ENCODE data around the gene TRAK1.

The TRAK1 gene

DNA sequence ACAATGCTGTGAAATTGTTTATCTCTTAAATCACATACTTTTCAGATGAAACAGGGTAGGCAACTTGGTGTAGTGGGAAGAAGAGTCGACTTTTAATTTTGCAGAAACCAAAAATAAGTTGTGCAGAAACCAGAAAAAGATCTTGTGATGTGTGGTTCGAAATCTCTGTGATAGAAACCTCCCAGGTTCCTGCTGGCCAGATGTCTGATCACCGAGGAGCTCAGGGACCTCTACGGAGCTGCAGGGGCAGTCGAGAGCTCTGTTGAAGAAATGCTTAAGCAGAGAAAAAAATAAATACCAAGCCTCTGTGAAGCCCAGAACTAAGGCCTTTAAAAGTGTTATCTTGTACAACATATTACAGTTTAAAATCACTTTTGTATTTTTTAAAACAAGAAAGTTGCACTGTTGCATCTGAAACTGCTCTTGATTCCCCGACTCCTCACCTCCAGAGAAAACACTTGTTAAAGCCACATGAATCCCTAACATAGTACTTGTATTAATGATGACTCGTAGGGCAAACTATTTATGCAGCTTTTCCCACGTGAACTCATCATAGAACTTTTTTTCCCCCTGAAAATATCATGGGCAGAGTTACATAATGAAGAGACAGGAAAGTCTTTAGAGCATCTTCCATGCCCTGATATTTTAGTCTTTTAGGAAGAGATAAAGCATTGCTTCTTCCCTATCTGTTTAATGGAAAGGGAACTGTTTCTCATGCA is 123.6 kb downstream of the TRAK1 start:
- TF ChIP-seq CTCF (IDR thresholded peaks at IDR 0.05): no peak
- no peak overlapping the region for H3K4me3 ChIP-seq (ENCODE audit: low read depth in 1 of 2, low read length in 1 of 2)
- H3K36me3 ChIP-seq: peaks cover 44% of the 10 kb centered on the region
- no peaks in the 10 kb centered on the region for H3K9me3 ChIP-seq
- H3K27ac ChIP-seq: no peak overlapping the region
- H3K27me3 ChIP-seq: no peaks in the 10 kb centered on the region
- no peaks in the 10 kb centered on the region for H3K4me1 ChIP-seq (ENCODE audit: control insufficient read depth in 1 of 2, insufficient read depth in 1 of 2, low read depth in 1 of 2, low read length in 1 of 2)

DNA sequence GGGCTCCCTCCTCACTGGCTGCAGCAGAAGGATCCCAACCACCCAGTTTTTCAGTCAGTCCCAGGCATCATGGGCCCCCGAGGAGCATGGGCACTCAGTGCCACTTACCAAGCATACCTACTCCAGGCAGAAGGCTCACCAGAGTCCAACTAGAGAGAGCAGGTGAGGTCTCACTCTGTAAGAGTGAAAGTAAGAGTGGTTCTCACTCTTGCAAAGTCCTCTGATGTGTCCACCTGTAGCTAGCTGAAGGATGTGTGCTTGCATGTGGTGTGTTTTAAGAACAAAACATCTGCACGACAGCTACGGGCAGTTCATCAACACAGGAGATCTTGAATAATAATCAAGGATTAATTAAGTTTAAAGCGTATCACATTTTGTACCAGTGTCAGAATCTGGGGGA is 125.1 kb downstream of the TRAK1 start:
- H3K9me3 ChIP-seq: no peaks in the 10 kb centered on the region
- H3K4me1 ChIP-seq (ENCODE audit: control insufficient read depth in 1 of 2, insufficient read depth in 1 of 2, low read depth in 1 of 2, low read length in 1 of 2): no peaks in the 10 kb centered on the region
- peaks cover 42% of the 10 kb centered on the region for H3K36me3 ChIP-seq
- H3K27ac ChIP-seq: no peak overlapping the region
- no peaks in the 10 kb centered on the region for H3K27me3 ChIP-seq
- TF ChIP-seq CTCF (IDR thresholded peaks at IDR 0.05): no peak
- no peak overlapping the region for H3K4me3 ChIP-seq (ENCODE audit: low read depth in 1 of 2, low read length in 1 of 2)

GRCh38 chr3:42216931-42217333 is 125.8 kb downstream of the TRAK1 start:
- TF ChIP-seq CTCF (IDR thresholded peaks at IDR 0.05): no peak
- Histone ChIP-seq H3K4me3 (ENCODE audit: low read depth in 1 of 2, low read length in 1 of 2) (no peak overlapping the region), H3K9me3 (no peaks in the 10 kb centered on the region), H3K27me3 (no peaks in the 10 kb centered on the region), H3K36me3 (peaks cover 39% of the 10 kb centered on the region), H3K27ac (no peak overlapping the region), H3K4me1 (ENCODE audit: control insufficient read depth in 1 of 2, insufficient read depth in 1 of 2, low read depth in 1 of 2, low read length in 1 of 2) (no peaks in the 10 kb centered on the region)

- no peaks in the 10 kb centered on the region for H3K9me3 ChIP-seq
- no peak for TF ChIP-seq CTCF (IDR thresholded peaks at IDR 0.05)
- H3K4me1 ChIP-seq (ENCODE audit: control insufficient read depth in 1 of 2, insufficient read depth in 1 of 2, low read depth in 1 of 2, low read length in 1 of 2): no peaks in the 10 kb centered on the region
- peaks cover 42% of the 10 kb centered on the region for H3K36me3 ChIP-seq
- H3K4me3 ChIP-seq (ENCODE audit: low read depth in 1 of 2, low read length in 1 of 2): no peak overlapping the region
- H3K27ac ChIP-seq: no peak overlapping the region
- no peaks in the 10 kb centered on the region for H3K27me3 ChIP-seq
These were observed 129.4 kb downstream of the TRAK1 start for GRCh38 chr3:42220436-42221121.

DNA sequence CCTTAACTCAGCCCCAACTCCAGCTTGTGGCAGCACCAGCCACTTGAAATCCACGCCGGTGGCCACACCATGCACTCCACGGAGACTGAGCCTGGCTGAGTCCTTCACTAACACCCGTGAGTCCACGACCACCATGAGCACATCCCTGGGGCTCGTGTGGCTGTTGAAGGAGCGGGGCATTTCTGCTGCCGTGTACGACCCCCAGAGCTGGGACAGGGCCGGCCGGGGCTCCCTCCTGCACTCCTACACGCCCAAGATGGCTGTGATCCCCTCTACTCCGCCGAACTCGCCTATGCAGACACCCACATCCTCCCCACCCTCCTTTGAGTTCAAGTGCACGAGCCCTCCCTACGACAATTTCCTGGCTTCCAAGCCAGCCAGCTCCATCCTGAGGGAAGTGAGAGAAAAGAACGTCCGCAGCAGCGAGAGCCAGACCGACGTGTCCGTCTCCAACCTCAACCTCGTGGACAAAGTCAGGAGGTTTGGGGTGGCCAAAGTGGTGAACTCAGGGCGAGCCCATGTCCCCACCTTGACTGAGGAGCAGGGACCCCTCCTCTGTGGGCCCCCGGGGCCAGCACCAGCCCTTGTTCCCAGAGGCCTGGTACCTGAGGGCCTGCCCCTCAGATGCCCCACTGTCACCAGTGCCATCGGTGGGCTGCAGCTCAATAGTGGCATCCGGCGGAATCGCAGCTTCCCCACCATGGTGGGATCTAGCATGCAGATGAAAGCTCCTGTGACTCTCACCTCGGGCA is 132.0 kb downstream of the TRAK1 start:
- Histone ChIP-seq H3K27ac (no peak overlapping the region), H3K27me3 (no peaks in the 10 kb centered on the region), H3K36me3 (peaks cover 42% of the 10 kb centered on the region), H3K4me1 (ENCODE audit: control insufficient read depth in 1 of 2, insufficient read depth in 1 of 2, low read depth in 1 of 2, low read length in 1 of 2) (no peaks in the 10 kb centered on the region), H3K4me3 (ENCODE audit: low read depth in 1 of 2, low read length in 1 of 2) (no peak overlapping the region), H3K9me3 (no peaks in the 10 kb centered on the region)
- TF ChIP-seq CTCF (IDR thresholded peaks at IDR 0.05): no peak
